Thoracic aorta (tissue), 2 donors: Measurements from ENCODE around the gene SOCS3. TPM values are rescaled to one million over a fixed set of nuclear protein-coding genes. Genes with fewer than 3 reads are reported as not detected.

Experiments used
- ATAC-seq: fragments of 150-250 bp; one replicate; pipeline ENCODE4 v1.8.0; 2017; ENCODE audit warnings: low read depth; ENCODE audit not compliant: insufficient number of reproducible peaks, low FRiP score
- DNase-seq: peaks from one replicate; pipeline ENCODE4 v3.0.0-alpha.2; 2020; ENCODE audit warnings: low spot score
- H3K27ac ChIP-seq, 2 donors: fragments of 200-600 bp; sonication (generic); 1 replicate in 1 of 2; 2 replicates in 1 of 2; pipeline ENCODE4 v1.5.1; 2016; ENCODE audit warnings: mild to moderate bottlenecking in 2 of 2, moderate library complexity in 2 of 2
- H3K27me3 ChIP-seq: fragments of 200-600 bp; sonication (generic); replicated peaks from 2 replicates; pipeline ENCODE4 v1.6.0; 2016; ENCODE audit warnings: mild to moderate bottlenecking; ENCODE audit not compliant: insufficient read depth
- H3K36me3 ChIP-seq: fragments of 200-600 bp; sonication (generic); one replicate; pipeline ENCODE4 v1.5.1; 2016
- H3K4me1 ChIP-seq, 2 donors: fragments of 200-600 bp; sonication (generic); 1 replicate in 1 of 2; 2 replicates in 1 of 2; pipeline versions ENCODE4 v1.5.1 to v1.6.0; 2016; ENCODE audit warnings: low read depth in 2 of 2, mild to moderate bottlenecking in 1 of 2; ENCODE audit not compliant: control insufficient read depth in 1 of 2
- H3K4me3 ChIP-seq: fragments of 200-600 bp; sonication (generic); 2 replicates; pipeline ENCODE4 v1.5.1; 2016; ENCODE audit warnings: mild to moderate bottlenecking
- H3K9me3 ChIP-seq: fragments of 200-600 bp; sonication (generic); 2 replicates; pipeline ENCODE4 v1.5.1; 2016
- total RNA-seq, 2 donors: library from RNA; depleted of rRNA; stranded (reverse); fragments of >200 nt; gene quantifications; one replicate each; pipeline versions ENCODE4 v1.1.0 to v1.2.3, GENCODE V29; 2016
- TF ChIP-seq, protein P1 (sequence below): fragments of 200-600 bp; sonication (generic); IDR thresholded peaks from one replicate; pipeline ENCODE4 v1.5.1; 2019; ENCODE audit warnings: antibody characterized with exemption

The SOCS3 gene
- total RNA-seq, 2 donors from 2014 or later: 313 to 361 TPM

DNA sequence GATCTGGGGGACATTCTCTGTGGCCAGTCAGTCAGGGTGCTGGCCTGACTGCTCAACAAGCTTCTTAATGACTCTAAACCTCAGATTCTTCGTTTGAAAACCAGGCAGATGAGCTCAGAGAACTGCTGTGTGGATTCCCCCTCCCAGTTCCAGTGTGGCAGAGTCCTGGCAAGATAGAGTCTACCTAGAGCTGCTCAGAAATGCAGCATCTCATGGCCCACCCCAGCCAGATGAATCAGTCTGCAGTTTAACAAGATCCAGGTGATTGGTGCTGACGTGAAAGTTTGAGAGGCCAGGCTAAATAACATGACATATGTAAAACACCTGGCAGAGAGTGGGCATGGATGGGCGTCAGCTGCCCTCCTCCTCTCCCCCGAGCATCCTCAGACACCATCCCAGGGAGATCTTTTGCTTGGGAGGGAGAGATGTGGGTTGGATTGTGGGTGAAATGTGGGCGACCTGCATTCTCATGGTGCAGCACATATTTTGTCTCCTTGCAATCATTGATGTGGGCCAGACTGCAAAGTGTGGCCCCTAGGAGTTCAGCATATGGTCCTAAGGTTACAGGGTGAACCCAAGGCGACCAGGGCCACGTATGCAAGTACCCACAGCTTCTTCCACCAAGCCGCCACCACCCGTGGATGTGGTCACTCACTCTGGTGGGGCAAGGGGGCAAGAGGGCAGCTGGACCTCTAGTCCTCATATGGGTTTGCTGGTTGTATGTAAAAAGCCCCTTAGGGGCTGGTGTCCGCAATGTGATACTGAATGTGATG is 19.5 kb downstream of the SOCS3 start:
- no peaks in the 10 kb centered on the region for H3K36me3 ChIP-seq
- H3K9me3 ChIP-seq: no peaks in the 10 kb centered on the region
- H3K4me1 ChIP-seq: peaks cover 19 to 29% of the 10 kb centered on the region in 2 donors
- H3K4me3 ChIP-seq: no peak overlapping the region
- DNase-seq (no peak), ATAC-seq (no peak)
- H3K27me3 ChIP-seq: no peaks in the 10 kb centered on the region
- peak overlapping the region; percentile 70 to 83 for H3K27ac ChIP-seq
- TF ChIP-seq, protein P1, sequence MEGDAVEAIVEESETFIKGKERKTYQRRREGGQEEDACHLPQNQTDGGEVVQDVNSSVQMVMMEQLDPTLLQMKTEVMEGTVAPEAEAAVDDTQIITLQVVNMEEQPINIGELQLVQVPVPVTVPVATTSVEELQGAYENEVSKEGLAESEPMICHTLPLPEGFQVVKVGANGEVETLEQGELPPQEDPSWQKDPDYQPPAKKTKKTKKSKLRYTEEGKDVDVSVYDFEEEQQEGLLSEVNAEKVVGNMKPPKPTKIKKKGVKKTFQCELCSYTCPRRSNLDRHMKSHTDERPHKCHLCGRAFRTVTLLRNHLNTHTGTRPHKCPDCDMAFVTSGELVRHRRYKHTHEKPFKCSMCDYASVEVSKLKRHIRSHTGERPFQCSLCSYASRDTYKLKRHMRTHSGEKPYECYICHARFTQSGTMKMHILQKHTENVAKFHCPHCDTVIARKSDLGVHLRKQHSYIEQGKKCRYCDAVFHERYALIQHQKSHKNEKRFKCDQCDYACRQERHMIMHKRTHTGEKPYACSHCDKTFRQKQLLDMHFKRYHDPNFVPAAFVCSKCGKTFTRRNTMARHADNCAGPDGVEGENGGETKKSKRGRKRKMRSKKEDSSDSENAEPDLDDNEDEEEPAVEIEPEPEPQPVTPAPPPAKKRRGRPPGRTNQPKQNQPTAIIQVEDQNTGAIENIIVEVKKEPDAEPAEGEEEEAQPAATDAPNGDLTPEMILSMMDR: no peak

DNA sequence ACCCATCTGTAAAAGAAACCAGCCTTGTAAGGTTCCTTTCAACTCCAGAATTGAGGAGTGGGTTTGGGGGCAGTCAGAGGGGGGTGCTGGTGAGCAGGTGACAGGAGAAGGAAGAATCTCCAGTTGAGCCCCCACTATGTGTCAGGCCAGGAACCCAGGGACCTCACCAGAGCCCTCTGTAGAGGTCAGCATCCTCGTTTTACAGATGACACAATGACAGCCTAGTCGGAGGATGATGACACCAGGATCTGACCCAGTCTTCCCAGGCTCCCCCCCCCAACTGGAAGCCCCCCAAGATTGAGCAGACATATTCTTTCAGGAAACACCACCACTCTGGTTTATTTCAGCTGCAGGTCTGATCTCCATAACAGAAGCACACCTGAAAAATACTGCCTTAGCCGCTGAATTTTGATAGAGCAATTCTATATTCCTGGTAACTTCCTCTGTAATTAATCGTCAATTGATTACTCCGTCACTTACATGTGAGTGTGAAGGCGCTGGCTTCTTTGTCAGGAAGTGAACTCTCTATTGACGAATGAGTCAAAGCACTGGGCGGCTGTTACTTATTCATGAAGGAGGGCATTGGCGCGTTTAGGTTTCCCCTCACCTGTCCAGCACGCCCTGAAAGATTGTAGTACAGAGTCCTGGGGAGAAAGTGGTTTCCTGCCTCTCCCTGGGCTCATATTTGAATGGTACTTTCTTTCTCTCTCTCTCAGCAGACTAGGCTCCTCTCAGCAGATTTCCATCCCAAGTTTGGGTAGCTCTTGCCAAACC is 21.2 kb downstream of the SOCS3 start:
- H3K4me1 ChIP-seq: peaks cover 15 to 17% of the 10 kb centered on the region in 2 donors
- H3K36me3 ChIP-seq: no peaks in the 10 kb centered on the region
- DNase-seq: no peak
- H3K27me3 ChIP-seq: no peaks in the 10 kb centered on the region
- no peak overlapping the region for H3K27ac ChIP-seq
- H3K9me3 ChIP-seq: no peaks in the 10 kb centered on the region
- H3K4me3 ChIP-seq: no peak overlapping the region
- ATAC-seq: no peak
- TF ChIP-seq, protein P1: no peak

DNA sequence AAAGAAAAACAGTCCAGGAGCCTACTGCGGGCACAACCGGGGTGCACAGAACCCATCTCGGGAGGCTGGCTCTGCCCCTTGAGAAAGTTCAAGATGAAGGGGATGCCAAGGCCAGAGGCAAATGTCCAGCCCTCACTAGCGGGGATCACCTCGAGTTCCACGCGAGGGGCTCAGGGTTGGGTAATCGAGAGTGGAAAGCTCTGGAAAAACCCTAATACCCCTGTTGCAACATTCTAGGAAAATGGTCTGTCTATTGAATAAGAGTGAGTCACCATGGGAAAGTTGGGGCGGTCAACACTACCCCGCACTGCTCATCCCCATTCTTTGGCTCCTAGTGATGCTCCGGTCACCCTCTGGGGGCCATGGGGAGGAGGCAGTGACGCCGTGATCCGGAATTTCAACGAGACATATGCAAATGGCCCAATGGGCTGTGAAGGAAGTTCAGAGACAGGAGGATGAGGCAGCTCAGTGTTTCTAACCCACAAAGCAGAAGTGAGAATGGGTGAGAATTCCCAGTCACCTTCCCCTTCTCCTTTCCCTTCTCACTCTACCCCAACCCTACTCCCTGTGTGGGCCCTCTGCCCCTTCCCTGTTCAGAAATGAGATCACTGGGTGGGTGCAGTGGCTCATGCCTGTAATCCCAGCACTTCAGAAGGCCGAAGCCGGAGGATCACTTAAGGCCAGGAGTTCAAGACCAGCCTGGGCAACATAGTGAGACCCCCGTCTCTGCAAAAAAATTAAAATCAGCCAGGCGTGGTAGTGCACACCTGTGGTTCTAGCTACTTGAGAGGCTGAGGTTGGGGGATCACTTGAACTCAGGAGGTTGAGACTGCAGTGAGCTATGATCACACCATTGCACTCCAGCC is 22.4 kb downstream of the SOCS3 start:
- peaks cover 3 to 5% of the 10 kb centered on the region in 2 donors for H3K4me1 ChIP-seq
- H3K4me3 ChIP-seq: no peak overlapping the region
- no peaks in the 10 kb centered on the region for H3K27me3 ChIP-seq
- no peaks in the 10 kb centered on the region for H3K9me3 ChIP-seq
- H3K27ac ChIP-seq: no peak overlapping the region
- DNase-seq (no peak), ATAC-seq (no peak)
- TF ChIP-seq, protein P1: no peak
- H3K36me3 ChIP-seq: no peaks in the 10 kb centered on the region

DNA sequence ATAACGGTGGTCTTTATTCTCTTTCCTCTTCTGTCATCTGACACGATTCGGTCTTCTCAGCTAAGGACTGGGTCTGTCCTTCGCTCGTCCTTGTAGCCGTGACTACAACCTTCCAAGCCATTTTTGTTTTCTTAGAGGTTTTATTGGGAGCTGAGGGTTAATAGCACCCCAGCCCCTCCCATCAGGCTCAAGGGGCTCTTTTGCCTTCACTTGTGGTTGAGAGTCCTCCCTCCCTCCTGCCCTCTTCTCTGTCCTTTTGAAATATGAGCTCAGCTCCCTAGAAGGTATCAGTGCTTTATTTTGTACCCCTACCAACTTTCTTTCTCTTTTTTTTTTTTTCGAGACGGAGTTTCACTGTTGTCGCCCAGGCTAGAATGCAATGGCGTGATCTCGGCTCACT is 24.7 kb downstream of the SOCS3 start:
- Histone ChIP-seq H3K36me3 (no peaks in the 10 kb centered on the region), H3K27ac (no peak overlapping the region), H3K4me1 (no peaks in the 10 kb centered on the region), H3K9me3 (no peaks in the 10 kb centered on the region), H3K27me3 (no peaks in the 10 kb centered on the region), H3K4me3 (no peak overlapping the region)
- ATAC-seq: no peak
- no peak for DNase-seq
- TF ChIP-seq, protein P1: no peak
